Measurements from ENCODE around the gene SIM1. TPM values are rescaled to one million over a fixed set of nuclear protein-coding genes. Genes with fewer than 3 reads are reported as not detected.
"Not testable (repeated sequence)": the region's sequence is repeated elsewhere in the genome, so short reads cannot be mapped to it uniquely, and the experiment has no call there.

The SIM1 gene
- total RNA-seq, 1 donor from 2014 or later: not detected

DNA sequence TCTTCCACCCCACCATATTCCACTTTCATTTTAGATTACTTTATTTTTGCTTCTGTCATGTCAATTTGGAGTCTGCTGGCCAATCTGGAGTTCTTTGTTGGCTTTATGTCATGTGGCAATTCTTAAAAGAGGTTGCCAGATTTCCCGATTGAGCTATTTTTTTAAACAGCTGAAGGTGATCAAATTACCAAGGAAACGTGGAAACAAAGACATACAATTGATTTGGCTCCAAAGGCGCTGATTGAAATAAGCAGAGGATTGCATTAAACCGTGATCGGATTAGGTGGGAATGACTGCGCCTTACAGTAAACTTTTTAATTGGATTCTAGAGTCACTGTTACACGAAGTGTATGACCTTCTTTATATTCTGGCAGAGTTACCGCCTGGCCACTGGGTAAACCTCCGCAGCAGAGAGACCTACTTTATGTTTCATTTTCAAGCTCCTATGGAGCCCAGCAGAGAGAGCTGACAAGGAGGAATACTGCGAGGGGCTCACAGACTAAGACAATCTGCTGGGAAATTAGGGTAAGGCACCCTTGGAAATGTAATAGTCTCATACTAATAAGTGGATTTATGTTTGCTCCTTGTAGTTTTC is 37.9 kb downstream of the SIM1 start:
- DNase-seq: no peak

- no peak for DNase-seq
Observed at GRCh38 chr6:100426241-100426640, 38.5 kb downstream of the SIM1 start.

DNA sequence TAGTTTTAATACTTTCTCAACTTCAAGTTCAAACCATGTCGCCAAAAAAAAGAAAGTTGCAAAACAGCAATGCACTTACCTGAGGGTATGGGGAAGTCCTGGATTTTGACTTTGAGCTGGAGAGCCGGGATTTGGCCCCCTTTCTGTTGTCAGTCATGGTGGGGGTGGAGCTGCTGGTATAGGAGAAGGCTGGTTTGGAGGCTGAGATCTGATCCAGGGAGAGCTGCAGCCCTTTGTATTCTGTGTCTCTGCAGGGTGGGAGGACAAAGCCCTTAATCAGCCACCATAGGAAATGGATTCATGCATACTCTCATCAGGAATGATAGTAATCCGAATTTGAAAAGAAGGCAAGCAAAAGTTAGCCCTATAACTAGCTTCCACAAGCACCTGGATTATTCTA is 44.0 kb downstream of the SIM1 start:
- DNase-seq: no peak

- no peak for DNase-seq
Observed at GRCh38 chr6:100417036-100417435, 47.7 kb downstream of the SIM1 start.

DNA sequence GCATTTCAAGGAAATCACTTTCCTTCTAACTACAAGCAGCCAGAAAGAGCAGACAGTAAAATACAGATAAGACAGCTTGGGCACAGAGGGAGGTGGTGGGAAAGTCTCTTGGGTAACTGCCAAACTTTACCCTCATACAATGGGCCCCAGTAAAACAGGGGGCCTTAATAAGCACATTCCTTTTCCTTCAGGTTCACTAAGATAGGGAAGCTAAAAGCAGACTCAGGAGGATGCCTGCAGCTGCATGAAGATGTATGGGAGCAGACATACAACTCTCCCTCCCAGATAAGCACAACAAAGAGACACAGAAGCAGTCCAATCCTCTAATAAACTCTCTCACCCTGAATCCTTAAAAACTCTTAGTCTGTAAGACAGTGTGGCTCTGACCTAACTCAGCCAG is 49.0 kb downstream of the SIM1 start:
- no peak for DNase-seq

GRCh38 chr6:100412872-100413271 is 51.8 kb downstream of the SIM1 start:
- no peak for DNase-seq

DNA sequence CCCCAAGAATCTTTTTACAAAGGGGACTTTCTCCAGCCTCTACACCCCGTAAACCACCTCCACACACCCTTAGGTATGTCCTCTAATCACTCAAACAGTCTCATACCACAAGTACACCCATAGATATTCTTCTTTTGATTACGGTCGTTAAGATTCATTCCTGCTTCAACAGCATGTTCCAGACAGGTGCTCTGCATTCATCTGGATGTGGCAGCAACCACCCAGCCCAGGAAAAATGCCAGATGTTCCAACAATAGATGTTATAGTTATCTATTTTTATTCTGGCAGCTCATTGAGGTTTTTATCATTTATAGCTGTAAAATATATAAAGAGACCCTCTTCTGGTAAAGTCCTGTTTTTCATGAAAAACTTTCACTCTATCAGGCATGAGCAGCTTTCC is 60.7 kb downstream of the SIM1 start:
- no peak for DNase-seq

GRCh38 chr6:100393493-100393892 is 71.2 kb downstream of the SIM1 start:
- no peak for DNase-seq

- DNase-seq: no peak
Observed at GRCh38 chr6:100392423-100392822, 72.3 kb downstream of the SIM1 start.

DNA sequence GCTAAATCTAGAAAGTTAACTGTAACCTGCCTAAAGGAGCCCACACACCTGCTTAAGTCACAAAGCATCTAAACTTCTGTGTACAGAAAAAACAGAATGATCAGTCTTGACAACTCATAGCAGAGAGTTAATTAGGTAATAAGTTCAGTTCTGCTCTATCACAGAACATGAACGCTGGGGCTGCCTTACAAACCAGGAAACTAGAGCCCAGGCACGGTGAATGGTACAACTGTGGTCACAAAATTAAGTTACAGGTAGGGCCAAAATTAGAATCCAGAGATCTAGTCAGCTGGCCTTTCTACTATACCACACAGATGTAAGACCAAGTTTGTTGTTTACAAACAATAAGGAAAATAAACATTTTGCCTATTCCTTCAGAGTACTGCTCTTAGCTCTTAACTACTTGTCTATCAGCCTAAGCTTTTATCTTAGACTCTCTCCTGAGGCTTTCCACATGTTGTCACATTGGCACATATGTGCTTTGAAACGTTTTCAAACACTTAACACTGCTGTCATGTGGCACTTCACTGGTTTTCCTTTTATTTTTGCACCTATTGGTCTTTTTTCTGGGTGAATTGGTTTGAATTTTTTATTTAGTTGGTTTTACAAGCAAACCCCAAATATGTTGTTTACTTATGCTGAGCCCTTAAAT is 75.7 kb downstream of the SIM1 start:
- DNase-seq: no peak

GRCh38 chr6:100382767-100383195 is 81.9 kb downstream of the SIM1 start:
- no peak for DNase-seq

- DNase-seq: no peak
Observed at GRCh38 chr6:100382031-100382430, 82.7 kb downstream of the SIM1 start.

DNA sequence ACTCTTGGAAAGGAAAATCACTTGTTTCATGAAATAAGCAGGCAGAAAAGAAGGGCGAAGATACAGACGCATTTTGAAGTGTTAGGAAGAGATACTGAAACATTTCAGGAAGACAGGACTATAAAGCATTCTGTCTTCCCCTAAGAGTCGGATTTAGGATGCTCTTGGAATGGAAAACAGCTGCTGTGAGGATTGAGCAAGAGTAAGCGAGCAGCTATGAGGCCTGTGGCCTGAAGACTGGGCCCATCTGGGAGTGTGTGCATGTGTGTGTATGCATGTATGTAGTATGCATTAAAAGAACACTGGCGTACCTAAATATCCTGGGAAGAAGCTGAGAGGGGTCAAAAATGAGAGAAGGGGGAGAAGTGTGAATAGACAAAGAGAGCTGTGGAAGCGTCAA is 83.6 kb downstream of the SIM1 start:
- DNase-seq: no peak

- no peak for DNase-seq
Observed at GRCh38 chr6:100379386-100379785, 85.3 kb downstream of the SIM1 start.

GRCh38 chr6:100378576-100378975 is 86.1 kb downstream of the SIM1 start:
- no peak for DNase-seq

- no peak for DNase-seq
Observed at GRCh38 chr6:100376103-100376502, 88.6 kb downstream of the SIM1 start.

- DNase-seq: no peak
Observed at GRCh38 chr6:100372326-100373091, 92.2 kb downstream of the SIM1 start.

DNA sequence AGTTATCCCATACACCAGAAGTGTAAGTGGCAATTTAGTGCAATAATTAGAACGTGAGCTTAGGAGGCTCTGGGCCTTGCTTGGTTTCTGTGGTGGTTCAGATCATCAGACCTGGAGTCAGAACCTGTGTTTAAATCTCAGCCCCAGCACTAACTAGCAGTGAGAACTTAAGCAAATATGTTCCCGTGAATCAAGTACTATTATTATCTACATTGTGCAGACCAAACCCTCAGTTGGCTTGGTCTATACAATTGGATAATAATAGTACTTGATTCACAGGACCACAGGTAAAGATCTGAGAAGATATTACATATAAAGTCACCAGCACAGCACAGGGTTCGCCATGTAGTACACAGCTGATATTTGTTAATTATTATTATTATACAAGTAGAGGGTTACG is 93.1 kb downstream of the SIM1 start:
- DNase-seq: no peak

DNA sequence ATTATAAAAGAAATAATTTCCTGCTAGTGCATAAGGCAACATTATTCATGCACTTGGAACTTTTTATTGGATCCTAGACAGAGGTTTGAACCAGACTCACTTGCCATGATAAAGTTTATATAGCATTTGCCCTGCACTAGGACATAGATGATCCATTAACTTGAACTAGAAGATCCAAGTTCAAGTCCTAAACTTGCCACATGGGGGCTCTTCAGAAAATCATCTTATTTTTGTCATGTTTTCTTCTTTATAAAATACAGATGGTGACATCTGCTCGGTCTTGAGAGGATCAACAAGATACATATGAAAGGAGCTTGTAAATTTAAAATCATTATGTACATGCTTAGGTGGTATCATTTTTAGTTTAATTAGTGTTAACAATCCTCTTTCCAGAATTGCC is 94.5 kb downstream of the SIM1 start:
- no peak for DNase-seq

DNA sequence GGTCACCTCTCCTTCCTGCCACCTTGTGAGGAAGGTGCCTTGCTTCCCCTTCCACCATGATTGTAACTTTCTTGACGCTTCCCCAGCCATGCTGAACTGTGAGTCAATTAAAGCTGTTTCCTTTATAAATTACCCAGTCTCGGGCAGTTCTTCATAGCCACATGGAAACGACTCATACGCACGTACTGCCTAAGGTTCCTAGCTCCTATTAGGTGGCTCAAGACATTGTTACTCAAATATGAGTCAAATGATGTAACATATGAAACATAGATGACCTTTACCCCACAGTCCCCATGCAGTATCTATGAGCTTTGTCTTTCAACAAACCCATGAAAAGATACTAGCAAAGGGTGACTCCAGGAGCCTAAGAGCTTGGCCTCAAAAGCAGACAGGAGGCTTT is 98.3 kb downstream of the SIM1 start:
- DNase-seq: no peak

DNA sequence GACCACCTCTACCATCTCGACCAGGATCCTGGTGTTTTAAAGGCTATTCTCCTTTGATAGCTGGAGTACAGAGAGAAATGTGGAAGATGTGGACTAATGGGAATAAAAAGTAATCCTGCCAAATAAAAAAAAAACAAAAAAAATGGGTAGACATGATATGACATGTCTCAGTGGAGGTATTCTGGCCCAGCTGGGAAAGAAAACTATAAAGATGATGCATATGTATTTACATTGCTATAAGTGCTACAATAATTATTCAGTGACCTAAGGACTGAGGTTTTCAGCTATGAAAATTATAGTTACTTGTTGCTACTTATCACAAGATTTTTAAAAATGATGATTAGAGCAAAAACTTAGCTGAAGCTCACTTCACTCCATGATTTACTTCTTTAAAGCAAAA is 101.1 kb downstream of the SIM1 start:
- DNase-seq: no peak

- DNase-seq: not testable (repeated sequence)
Observed at GRCh38 chr6:100354736-100355641, 109.7 kb downstream of the SIM1 start.

Data from occipital lobe (tissue), 2 donors.